Stimulated activated naive CD8-positive, alpha-beta T cell treated with anti-CD3 and anti-CD28 coated beads, Interleukin-15, Interleukin-2, amounts not matched to agents 100 ng/mL and 50 ng/mL, for 24 hours (primary cell): ENCODE results near the gene RRAGA.
A peak's percentile ranks its signal among the peaks of the same experiment; 100 is the strongest.
"Not testable (repeated sequence)": the region's sequence is repeated elsewhere in the genome, so short reads cannot be mapped to it uniquely, and the experiment has no call there.

Source experiments
- H3K27ac Mint-ChIP-seq: one replicate; pipeline ENCODE4 v1.8.0; 2021; ENCODE audit warnings: mild to moderate bottlenecking, mixed read lengths
- H3K27me3 Mint-ChIP-seq: one replicate; pipeline ENCODE4 v1.8.0; 2021; ENCODE audit warnings: mixed read lengths
- H3K36me3 Mint-ChIP-seq: one replicate; pipeline ENCODE4 v1.8.0; 2021; ENCODE audit warnings: low read depth, mixed read lengths
- H3K4me1 Mint-ChIP-seq: one replicate; pipeline ENCODE4 v1.8.0; 2021; ENCODE audit warnings: low read depth, mixed read lengths
- H3K4me3 Mint-ChIP-seq: one replicate; pipeline ENCODE4 v1.8.0; 2021; ENCODE audit warnings: mild to moderate bottlenecking, mixed read lengths
- H3K9me3 Mint-ChIP-seq: one replicate; pipeline ENCODE4 v1.8.0; 2021; ENCODE audit warnings: mixed read lengths

RRAGA gene, protein sequence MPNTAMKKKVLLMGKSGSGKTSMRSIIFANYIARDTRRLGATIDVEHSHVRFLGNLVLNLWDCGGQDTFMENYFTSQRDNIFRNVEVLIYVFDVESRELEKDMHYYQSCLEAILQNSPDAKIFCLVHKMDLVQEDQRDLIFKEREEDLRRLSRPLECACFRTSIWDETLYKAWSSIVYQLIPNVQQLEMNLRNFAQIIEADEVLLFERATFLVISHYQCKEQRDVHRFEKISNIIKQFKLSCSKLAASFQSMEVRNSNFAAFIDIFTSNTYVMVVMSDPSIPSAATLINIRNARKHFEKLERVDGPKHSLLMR

DNA sequence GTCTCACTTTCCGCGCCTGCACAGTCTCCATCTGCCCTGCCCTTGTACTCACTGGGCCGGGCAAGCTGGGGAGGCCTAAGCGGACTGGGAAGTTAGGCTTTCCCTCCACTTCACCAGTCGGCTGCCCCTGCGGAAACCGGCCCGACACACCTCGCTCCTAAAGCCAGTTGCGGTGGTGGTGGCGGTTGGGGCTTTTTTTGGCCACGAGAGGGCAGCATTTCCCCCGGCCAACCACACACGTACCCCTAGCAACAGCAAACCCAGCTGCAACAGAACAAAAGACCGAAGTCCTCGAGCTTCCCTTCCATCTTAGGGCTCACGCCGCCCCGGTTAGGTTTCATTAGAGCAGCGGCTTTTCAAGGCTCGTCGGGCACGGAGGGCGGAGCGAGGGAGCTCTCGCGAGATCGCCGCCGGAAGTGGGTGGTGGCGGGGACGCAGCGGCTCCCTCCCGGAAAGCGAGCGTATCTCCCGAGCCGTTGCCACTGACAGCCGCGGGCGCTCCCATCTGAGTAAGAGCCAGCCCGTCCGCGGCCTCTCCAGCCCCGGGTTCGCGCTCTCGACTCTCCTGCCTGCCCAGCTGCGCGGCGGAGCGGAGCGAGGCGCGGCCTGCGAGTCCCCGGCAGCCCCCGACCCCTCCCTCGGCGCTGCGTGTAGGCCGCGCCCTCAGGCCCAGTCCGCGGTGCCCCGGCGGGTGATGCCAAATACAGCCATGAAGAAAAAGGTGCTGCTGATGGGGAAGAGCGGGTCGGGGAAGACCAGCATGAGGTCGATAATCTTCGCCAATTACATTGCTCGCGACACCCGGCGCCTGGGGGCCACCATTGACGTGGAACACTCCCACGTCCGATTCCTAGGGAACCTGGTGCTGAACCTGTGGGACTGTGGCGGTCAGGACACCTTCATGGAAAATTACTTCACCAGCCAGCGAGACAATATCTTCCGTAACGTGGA, at the start of gene RRAGA:
Gene RRAGA (plus strand): TSS at position 462 of the 951 bp plus-strand sequence. CDS start 233 bp downstream, at position 695.
- peaks cover 36% of the 10 kb centered on the region for H3K36me3 Mint-ChIP-seq
- peak within 1 kb of the TSS; percentile 98 for H3K4me3 Mint-ChIP-seq
- H3K27me3 Mint-ChIP-seq = no peaks in the 10 kb centered on the region
- no peaks in the 10 kb centered on the region for H3K9me3 Mint-ChIP-seq
- H3K27ac Mint-ChIP-seq = peak within 1 kb of the TSS; percentile 97
- H3K4me1 Mint-ChIP-seq = peaks cover 48% of the 10 kb centered on the region

DNA sequence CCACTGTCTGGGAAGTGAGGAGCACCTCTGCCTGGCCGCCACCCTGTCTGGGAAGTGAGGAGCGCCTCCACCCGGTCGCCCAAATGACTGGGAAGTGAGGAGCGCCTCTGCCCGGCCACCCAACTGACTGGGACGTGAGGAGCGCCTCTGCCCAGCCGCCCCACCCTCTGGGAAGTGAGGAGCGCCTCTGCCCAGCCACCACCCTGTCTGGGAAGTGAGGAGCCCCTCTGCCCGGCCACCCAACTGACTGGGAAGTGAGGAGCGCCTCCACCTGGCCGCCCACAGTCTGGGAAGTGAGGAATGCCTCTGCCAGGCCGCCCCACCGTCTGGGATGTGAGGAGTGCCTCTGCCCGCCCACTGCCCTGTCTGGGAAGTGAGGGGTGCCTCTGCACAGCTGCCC, 49.1 kb upstream of the RRAGA start:
- H3K9me3 Mint-ChIP-seq = peaks cover 11% of the 10 kb centered on the region
- H3K27ac Mint-ChIP-seq = no peak overlapping the region
- H3K36me3 Mint-ChIP-seq = peaks cover 8% of the 10 kb centered on the region
- no peak overlapping the region for H3K4me3 Mint-ChIP-seq
- H3K27me3 Mint-ChIP-seq = no peaks in the 10 kb centered on the region
- no peaks in the 10 kb centered on the region for H3K4me1 Mint-ChIP-seq

DNA sequence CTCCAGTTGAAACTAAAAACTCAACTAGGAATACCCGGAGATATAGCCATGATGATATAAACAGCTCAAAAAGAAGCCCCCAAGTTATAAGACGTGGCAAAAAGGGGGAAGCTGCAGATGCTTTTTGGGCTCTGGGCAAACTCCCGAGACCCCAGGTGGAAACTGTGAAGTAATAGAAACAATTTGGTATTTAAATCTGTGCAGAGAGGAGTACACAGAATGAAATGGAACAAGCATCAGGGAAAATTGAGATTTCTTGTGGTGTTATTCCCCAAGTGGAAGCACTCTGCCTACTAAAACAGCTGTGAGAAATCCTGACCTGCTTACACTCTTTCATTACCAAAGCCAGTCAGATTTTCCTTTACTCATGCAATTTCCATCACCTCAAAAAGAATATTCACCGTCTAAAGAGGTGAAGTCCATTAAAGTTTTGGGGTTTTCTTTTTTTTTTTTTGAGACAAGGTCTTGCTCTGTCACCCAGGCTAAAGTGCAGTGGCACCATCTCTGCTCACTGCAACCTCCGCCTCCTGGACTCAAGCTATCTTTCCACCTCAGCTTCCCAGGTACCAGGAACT, 39.7 kb upstream of the RRAGA start:
- H3K27ac Mint-ChIP-seq = no peak overlapping the region
- H3K36me3 Mint-ChIP-seq = no peaks in the 10 kb centered on the region
- peaks cover 16% of the 10 kb centered on the region for H3K4me1 Mint-ChIP-seq
- no peaks in the 10 kb centered on the region for H3K27me3 Mint-ChIP-seq
- H3K4me3 Mint-ChIP-seq = no peak overlapping the region
- no peaks in the 10 kb centered on the region for H3K9me3 Mint-ChIP-seq

DNA sequence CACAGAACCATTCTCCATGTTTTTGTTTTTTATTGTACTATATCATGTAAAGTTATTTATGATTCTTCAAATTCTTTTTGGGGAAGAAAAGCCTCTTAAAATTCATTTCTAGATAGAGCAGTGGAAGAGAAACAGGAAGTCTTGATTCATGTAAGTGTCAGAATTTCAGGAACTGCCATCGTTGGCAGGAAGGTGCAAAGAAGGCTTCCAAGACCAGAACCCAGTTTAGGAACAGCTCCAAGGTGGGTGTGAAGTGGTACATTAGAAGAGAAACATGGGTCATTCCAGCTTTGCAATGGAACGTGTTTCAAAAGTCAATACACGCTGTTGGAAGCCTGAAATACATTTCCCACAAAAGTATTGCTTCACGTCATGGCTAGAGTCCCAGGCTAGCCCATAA, 31.0 kb upstream of the RRAGA start:
- no peak overlapping the region for H3K27ac Mint-ChIP-seq
- no peaks in the 10 kb centered on the region for H3K9me3 Mint-ChIP-seq
- H3K4me1 Mint-ChIP-seq = no peaks in the 10 kb centered on the region
- H3K36me3 Mint-ChIP-seq = no peaks in the 10 kb centered on the region
- no peak overlapping the region for H3K4me3 Mint-ChIP-seq
- H3K27me3 Mint-ChIP-seq = peaks cover under 1% of the 10 kb centered on the region

DNA sequence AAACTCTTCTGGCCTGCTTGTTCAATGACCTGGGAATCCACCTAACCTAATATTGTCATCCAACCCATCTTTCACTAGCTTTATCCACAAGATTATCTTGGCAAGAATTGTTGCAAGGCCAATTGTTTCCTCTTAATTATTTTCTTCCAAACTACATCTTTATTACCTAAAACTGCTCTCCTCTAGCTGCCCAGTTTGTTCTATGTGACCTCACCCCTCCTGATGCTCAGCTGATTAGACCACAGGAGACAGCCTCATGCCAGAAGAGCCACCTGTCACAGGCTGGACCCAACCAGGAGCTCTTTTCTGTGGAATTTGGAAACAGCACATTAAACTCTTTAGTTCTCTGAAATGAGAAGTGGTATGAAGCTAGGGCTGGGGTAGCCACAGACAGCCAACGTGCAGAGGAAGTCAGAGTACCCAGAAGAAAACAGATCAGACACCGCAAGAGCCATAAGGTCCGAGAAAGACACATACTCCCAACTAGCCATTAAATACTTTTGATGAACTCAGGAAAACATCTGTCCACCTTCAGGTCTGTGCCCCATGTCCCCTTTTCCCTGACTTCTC, 28.3 kb upstream of the RRAGA start:
- Mint-ChIP-seq H3K4me1 (peaks cover 5% of the 10 kb centered on the region), H3K27me3 (peaks cover 5% of the 10 kb centered on the region), H3K9me3 (no peaks in the 10 kb centered on the region), H3K4me3 (no peak overlapping the region), H3K36me3 (no peaks in the 10 kb centered on the region), H3K27ac (no peak overlapping the region)

DNA sequence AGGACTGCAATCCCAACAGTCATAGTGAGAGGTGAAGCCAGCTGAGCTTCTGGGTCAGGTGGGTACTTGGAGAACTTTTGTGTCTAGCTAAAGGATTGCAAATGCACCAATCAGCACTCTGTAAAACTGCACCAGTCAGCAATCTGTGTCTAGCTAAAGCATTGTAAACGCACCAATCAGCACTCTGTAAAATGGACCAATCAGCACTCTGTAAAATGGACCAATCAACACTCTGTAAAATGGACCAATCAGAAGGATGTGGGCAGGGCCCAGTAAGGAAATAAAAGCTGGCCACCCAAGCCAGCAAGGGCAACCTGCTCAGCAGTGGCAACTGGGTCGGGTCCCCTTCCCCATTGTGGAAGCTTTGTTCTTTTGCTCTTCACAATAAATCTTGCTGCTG, 27.6 kb upstream of the RRAGA start:
- H3K27me3 Mint-ChIP-seq = not testable (repeated sequence)

DNA sequence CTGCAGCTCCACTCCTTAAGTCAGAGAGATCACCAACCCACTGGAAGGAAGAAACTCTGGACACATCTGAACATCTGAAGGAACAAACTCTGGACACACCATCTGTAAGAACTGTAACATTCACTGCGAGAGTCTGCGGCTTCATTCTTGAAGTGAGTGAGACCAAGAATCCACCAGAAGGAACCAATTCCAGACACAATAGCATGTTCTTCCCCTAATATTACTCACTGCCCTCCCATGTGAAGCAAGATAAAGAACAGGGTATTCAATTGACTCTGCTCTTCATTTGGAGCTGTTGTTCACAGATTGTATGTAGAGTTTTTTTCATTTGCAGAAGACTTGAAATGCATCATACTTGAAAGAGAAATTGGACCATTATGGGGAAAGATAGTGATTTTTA, 27.0 kb upstream of the RRAGA start:
- H3K27ac Mint-ChIP-seq = no peak overlapping the region
- H3K36me3 Mint-ChIP-seq = no peaks in the 10 kb centered on the region
- peaks cover 17% of the 10 kb centered on the region for H3K4me1 Mint-ChIP-seq
- H3K27me3 Mint-ChIP-seq = peaks cover 5% of the 10 kb centered on the region
- no peak overlapping the region for H3K4me3 Mint-ChIP-seq
- no peaks in the 10 kb centered on the region for H3K9me3 Mint-ChIP-seq

More for the DNA sequence above, 27.6 kb upstream of the RRAGA start:
- not testable (repeated sequence) for H3K4me3 Mint-ChIP-seq, H3K27ac Mint-ChIP-seq, H3K9me3 Mint-ChIP-seq, H3K36me3 Mint-ChIP-seq
- peaks cover 11% of the 10 kb centered on the region for H3K4me1 Mint-ChIP-seq

DNA sequence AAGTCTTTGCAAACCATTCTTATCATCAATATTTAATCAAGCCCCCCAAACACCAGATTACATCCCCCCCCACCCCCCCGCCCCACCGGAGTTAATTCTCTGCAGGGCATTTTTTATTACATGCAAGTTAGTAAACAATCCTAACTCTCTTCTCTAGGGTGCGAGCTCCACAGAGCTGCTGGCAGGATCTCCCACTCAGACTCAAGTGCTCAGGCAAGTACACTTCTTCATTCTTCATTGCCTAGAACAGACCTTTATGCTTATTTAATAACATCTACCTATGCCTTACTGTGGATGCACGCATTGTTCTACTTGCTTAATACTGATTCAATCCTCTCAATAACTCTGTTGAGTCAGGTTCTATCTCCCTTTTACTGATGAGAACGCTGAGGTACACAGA, 26.1 kb upstream of the RRAGA start:
- Mint-ChIP-seq H3K27ac (no peak overlapping the region), H3K9me3 (no peaks in the 10 kb centered on the region), H3K36me3 (no peaks in the 10 kb centered on the region), H3K27me3 (peaks cover 5% of the 10 kb centered on the region), H3K4me1 (peaks cover 17% of the 10 kb centered on the region), H3K4me3 (no peak overlapping the region)

DNA sequence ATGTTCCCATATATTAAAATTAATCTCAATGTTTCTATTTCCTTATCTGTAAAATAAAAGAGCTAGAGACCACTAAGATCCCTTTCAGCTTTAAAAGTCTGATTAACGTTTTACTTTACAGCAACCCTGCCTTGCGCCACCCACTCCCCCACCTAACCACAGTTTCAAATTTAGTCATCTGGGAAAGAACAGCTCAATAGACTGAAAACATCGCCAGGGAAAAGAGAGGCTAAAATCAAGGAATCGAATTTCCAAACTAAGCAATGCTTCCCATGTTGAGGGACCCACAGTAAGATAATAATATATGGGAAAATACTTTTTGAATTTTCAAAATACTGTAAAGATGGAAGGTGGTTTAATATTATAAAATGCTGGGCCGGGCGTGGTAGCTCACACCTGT, 22.9 kb upstream of the RRAGA start:
- Mint-ChIP-seq H3K4me3 (no peak overlapping the region), H3K36me3 (no peaks in the 10 kb centered on the region), H3K9me3 (no peaks in the 10 kb centered on the region), H3K27ac (no peak overlapping the region), H3K27me3 (peaks cover 5% of the 10 kb centered on the region), H3K4me1 (peaks cover 17% of the 10 kb centered on the region)

DNA sequence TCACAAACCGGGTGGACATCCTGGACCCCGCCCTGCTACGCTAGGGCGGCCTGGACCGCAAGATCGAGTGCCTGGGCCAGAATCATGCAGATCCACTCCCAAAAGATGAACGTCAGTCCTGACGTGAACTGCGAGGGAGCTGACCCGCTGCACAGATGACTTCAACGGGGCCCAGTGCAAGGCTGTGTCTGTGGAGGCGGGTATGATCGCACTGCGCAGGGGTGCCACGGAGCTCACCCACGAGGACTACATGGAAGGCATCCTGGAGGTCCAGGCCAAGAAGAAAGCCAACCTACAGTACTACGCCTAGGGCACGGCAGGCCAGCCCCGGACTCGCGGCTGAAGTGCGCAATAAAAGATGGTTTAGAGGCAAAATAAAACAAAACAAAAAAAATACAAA, 21.4 kb upstream of the RRAGA start:
- Mint-ChIP-seq H3K9me3 (no peaks in the 10 kb centered on the region), H3K4me1 (peaks cover 17% of the 10 kb centered on the region), H3K36me3 (no peaks in the 10 kb centered on the region), H3K4me3 (no peak overlapping the region), H3K27me3 (peaks cover 5% of the 10 kb centered on the region), H3K27ac (no peak overlapping the region)

DNA sequence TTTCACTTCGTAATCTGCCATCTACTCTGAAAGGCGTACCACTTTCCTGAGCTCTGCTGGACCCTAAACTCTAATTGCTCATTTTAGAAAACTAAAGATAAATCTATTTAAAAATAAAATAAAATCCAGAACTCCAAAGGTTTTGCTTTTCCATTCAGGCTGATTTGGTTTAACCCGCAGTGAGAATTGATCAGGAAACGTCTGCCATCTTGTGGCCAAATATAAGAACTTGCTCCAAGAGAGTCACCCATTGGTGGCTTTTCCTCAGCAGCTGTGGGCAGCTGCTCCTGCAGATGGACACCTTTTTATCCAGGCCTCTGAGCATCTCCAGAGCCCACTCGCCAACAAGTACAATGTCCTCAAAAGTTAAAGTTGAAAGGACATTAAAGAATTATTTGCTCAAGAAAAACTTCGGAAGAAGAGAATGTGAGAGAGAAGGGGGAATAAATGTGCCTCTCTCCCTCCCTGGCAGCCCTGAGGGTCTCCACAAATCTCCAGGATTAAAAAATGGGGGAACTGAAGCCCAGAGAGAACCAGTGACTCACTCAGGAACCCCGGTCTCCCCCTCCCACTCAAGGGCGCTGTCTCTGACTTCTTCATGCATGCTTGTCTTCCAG, 20.3 kb upstream of the RRAGA start:
- Mint-ChIP-seq H3K4me1 (peaks cover 17% of the 10 kb centered on the region), H3K27me3 (no peaks in the 10 kb centered on the region), H3K27ac (no peak overlapping the region), H3K9me3 (no peaks in the 10 kb centered on the region), H3K4me3 (no peak overlapping the region), H3K36me3 (no peaks in the 10 kb centered on the region)

DNA sequence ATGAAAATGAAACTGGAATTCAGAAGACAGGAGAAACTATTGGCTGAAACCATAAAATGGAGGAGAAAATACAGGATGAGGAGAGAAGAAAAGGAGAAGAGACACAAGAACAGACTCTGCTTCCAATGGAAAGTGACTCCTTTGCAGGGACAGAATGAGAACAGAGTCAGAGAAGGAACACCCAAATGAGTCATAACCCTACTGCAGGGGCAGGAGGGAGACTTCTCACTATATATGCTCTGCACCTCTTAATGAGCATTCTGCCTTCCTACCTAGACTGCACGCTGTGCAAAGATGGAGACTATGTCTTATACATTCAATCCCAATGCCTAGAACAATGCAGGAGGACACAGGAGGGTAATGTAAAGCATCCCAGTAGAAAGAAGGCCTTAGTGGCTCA, 18.3 kb upstream of the RRAGA start:
- Mint-ChIP-seq H3K27ac (no peak overlapping the region), H3K36me3 (no peaks in the 10 kb centered on the region), H3K9me3 (no peaks in the 10 kb centered on the region), H3K4me1 (peaks cover 12% of the 10 kb centered on the region), H3K27me3 (no peaks in the 10 kb centered on the region), H3K4me3 (no peak overlapping the region)

DNA sequence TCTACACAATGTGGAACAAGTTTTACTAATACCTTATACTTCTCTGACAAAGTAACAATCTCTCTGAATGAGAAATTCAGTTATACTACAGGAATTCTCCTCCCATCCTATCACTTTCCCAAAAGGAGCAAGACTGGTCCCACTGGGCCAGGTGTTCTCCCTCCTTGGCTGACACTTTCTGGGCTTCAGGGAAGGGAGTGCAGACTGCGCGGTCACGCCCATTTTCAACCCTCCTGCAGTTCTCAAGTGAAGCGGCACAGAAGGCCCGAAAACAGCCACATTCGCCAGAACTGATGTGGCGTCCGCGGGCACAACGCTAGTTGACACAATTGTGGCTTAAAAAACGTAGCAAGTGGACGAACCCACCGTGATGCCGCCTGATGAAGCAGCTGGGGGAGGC, 16.8 kb upstream of the RRAGA start:
- Mint-ChIP-seq H3K9me3 (no peaks in the 10 kb centered on the region), H3K27me3 (no peaks in the 10 kb centered on the region), H3K27ac (no peak overlapping the region), H3K4me3 (no peak overlapping the region), H3K4me1 (no peaks in the 10 kb centered on the region), H3K36me3 (no peaks in the 10 kb centered on the region)

DNA sequence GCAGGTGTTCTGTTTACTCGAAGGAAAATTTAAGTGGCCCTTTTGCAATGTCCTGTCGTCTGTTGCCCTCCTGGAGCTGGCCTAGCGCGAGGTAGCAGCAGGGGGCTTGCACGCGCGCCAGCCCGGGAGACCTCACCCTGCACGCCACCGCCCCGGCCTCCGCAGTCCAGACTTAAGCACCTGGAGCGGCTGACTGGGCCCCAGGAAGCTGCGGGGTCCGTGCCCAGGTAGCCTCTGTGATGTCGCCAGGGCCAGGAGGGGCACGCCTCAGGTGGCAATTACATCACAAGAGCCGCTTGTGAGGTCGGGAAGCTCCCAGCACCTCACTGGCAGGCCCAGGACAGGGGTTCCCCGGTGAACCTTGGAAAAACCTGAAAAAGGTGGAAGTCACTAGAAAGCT, 16.2 kb upstream of the RRAGA start, which contains the start of gene SAXO1:
Gene SAXO1 (minus strand): TSS at position 195 of the 400 bp plus-strand sequence. CDS start 301 bp downstream, outside the sequence.
- Mint-ChIP-seq H3K36me3 (no peaks in the 10 kb centered on the region), H3K27ac (no peak within 1 kb of the TSS), H3K4me1 (no peaks in the 10 kb centered on the region), H3K4me3 (no peak within 1 kb of the TSS), H3K27me3 (no peaks in the 10 kb centered on the region), H3K9me3 (no peaks in the 10 kb centered on the region)
